Esophagus (tissue), 2 donors: ENCODE data around the gene TMC1. TPM values are rescaled to one million over a fixed set of nuclear protein-coding genes. Genes with fewer than 3 reads are reported as not detected.
"Not testable (repeated sequence)": the region's sequence is repeated elsewhere in the genome, so short reads cannot be mapped to it uniquely, and the experiment has no call there.

ENCODE experiments used
- H3K27ac ChIP-seq, 2 donors: one replicate each; pipeline ENCODE4 v1.5.1; 2013; ENCODE audit warnings: low read depth in 2 of 2, mild to moderate bottlenecking in 2 of 2, inconsistent platforms in 1 of 2, low read length in 1 of 2, moderate library complexity in 1 of 2
- H3K27me3 ChIP-seq, 2 donors: one replicate each; pipeline ENCODE4 v1.6.1; 2013; ENCODE audit warnings: low read length in 2 of 2, control low read depth in 1 of 2, mild to moderate bottlenecking in 1 of 2; ENCODE audit not compliant: insufficient read depth in 2 of 2, control insufficient read depth in 1 of 2
- H3K36me3 ChIP-seq, 2 donors: one replicate each; pipeline ENCODE4 v1.6.1; 2013; ENCODE audit warnings: low read length in 1 of 2; ENCODE audit not compliant: control insufficient read depth in 2 of 2, insufficient read depth in 2 of 2
- H3K4me1 ChIP-seq, 2 donors: one replicate each; pipeline ENCODE4 v1.6.1; 2013; ENCODE audit warnings: low read length in 1 of 2; ENCODE audit not compliant: control insufficient read depth in 2 of 2, insufficient read depth in 2 of 2
- H3K4me3 ChIP-seq, 2 donors: one replicate each; pipeline ENCODE4 v1.5.1; 2013; ENCODE audit warnings: low read length in 2 of 2, mild to moderate bottlenecking in 2 of 2, low read depth in 1 of 2, moderate library complexity in 1 of 2
- H3K9me3 ChIP-seq, 2 donors: one replicate each; pipeline ENCODE4 v1.6.1; 2013; ENCODE audit warnings: mild to moderate bottlenecking in 2 of 2, low read depth in 1 of 2, low read length in 1 of 2, moderate library complexity in 1 of 2; ENCODE audit not compliant: control insufficient read depth in 2 of 2, insufficient read depth in 1 of 2
- WGBS, 2 donors: extraction: QIAGEN DNeasy Blood & Tissue Kit; methylation state at CpG; one replicate each; pipeline ENCODE4 v1.1.7; 2013; 5-methylcytosine and 5-hydroxymethylcytosine counted together
- polyA plus RNA-seq, 2 donors: library from polyadenylated mRNA; stranded (reverse); fragments of 200-250 nt; gene quantifications; one replicate each; pipeline ENCODE4 v1.2.3, GENCODE V29; 2013
- donor health status: healthy with polysubstance abuse.
- donor health status: Bipolar disorder and iron deficiency.

TMC1 gene
- polyA plus RNA-seq, 2 donors: 6.1 to 10.3 TPM

DNA sequence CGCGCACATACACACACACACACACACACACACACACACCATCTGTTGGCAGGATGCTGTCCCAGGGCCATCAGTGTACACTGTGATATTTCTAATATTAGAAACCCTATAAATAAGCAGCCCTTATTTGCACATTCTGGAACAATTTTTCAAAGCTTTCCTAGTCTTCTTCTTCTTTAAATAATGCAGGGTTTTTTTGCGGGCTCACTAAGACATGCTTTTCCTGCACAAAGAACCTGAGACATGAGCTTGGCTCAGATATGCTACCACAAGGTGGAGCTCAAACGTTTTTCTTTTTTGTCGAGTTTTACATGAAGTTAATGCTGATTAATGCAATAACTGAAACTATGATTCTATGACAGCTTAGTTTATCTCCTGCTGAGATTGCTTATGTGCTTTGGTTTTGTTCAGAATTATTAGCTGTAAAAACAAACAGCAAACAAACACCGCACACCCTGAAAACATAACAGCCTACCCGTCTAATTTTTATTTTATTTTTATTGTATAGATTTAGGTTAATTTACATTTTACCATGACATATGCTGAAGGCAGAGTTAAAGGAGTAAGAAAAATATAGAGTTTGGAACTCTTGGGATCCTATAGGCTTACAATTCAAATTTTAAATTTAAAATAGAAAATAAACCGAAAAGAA, 335.7 kb downstream of the TMC1 start:
- Histone ChIP-seq H3K4me3 (no peak overlapping the region), H3K9me3 (no peaks in the 10 kb centered on the region), H3K27ac (no peak overlapping the region), H3K4me1 (no peaks in the 10 kb centered on the region), H3K27me3 (no peaks in the 10 kb centered on the region), H3K36me3 (no peaks in the 10 kb centered on the region)
- WGBS, 2 donors: 43 to 49% methylated on average over 8 of the region's 8 CpGs

GRCh38 chr9:72857624-72857996, 336.2 kb downstream of the TMC1 start:
- Histone ChIP-seq H3K9me3 (no peaks in the 10 kb centered on the region), H3K27me3 (no peaks in the 10 kb centered on the region), H3K36me3 (no peaks in the 10 kb centered on the region), H3K27ac (peak overlapping the region in 1 of 2 donors; percentile 26), H3K4me1 (no peaks in the 10 kb centered on the region), H3K4me3 (no peak overlapping the region)
- WGBS, 2 donors: 87% methylated on average over 2 of the region's 2 CpGs

- H3K27me3 ChIP-seq: no peaks in the 10 kb centered on the region
- H3K4me3 ChIP-seq: no peak overlapping the region
- H3K27ac ChIP-seq: peak overlapping the region in 1 of 2 donors; percentile 26
- 43 to 46% methylated on average over 5 of the region's 5 CpGs for WGBS, 2 donors
- H3K36me3 ChIP-seq: no peaks in the 10 kb centered on the region
- H3K9me3 ChIP-seq: no peaks in the 10 kb centered on the region
- H3K4me1 ChIP-seq: no peaks in the 10 kb centered on the region
Observed at GRCh38 chr9:72858089-72858912, 336.9 kb downstream of the TMC1 start.

GRCh38 chr9:72862788-72863187, 341.4 kb downstream of the TMC1 start:
- H3K36me3 ChIP-seq, H3K4me1 ChIP-seq, H3K4me3 ChIP-seq, H3K9me3 ChIP-seq, H3K27me3 ChIP-seq, H3K27ac ChIP-seq: not testable (repeated sequence)
- WGBS, 2 donors: 90 to 94% methylated on average over 7 of the region's 7 CpGs

- H3K36me3 ChIP-seq: no peaks in the 10 kb centered on the region
- WGBS, 2 donors: 50 to 63% methylated on average over 4 of the region's 4 CpGs
- no peaks in the 10 kb centered on the region for H3K27me3 ChIP-seq
- no peaks in the 10 kb centered on the region for H3K9me3 ChIP-seq
- H3K4me1 ChIP-seq: no peaks in the 10 kb centered on the region
- no peak overlapping the region for H3K4me3 ChIP-seq
- H3K27ac ChIP-seq: no peak overlapping the region
Observed at GRCh38 chr9:72863456-72864094, 342.2 kb downstream of the TMC1 start.

DNA sequence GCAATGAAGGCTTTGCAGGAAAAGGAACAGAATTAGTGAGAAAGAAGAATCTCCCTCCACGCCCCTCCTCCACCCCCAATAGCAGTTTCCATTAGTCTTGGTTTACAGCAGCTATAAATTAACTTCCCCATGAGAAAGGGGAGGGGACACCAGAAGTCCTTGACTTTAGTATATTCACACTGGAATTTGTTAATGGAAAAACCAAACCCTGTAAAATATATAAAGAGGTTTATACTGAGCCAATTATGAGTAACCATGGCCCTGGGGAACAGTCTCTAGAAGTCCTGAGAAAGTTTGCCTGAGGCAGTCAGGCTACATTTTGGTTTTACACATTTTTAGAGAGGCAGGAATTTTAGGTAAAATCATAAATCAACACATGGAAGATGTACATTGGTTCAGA, 342.9 kb downstream of the TMC1 start:
- H3K4me1 ChIP-seq: no peaks in the 10 kb centered on the region
- no peak overlapping the region for H3K27ac ChIP-seq
- H3K9me3 ChIP-seq: no peaks in the 10 kb centered on the region
- no peak overlapping the region for H3K4me3 ChIP-seq
- WGBS, 2 donors: 84 to 100% methylated on average over 1 of the region's 1 CpG
- no peaks in the 10 kb centered on the region for H3K27me3 ChIP-seq
- no peaks in the 10 kb centered on the region for H3K36me3 ChIP-seq

DNA sequence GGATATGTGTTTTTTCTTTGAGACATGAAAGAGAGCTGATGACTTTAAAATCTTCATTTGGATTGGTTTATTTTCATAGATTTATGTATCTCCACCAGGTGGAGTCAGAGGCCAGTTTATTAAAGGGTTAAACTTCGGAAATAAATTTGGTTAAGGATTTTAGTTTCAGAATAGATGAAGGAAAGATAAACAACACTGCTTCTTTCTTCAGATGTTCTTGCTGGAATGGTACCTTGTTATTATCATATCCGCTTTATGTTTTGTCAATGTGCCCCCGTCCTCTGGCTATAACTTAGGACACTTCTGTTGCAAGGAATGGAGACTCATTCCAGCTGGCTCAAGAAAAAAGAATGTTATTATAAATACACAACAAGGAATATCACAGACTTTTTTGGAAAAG, 350.3 kb downstream of the TMC1 start:
- no peaks in the 10 kb centered on the region for H3K4me1 ChIP-seq
- no peaks in the 10 kb centered on the region for H3K27me3 ChIP-seq
- no peaks in the 10 kb centered on the region for H3K36me3 ChIP-seq
- H3K27ac ChIP-seq: no peak overlapping the region
- H3K9me3 ChIP-seq: no peaks in the 10 kb centered on the region
- WGBS, 2 donors: 23 to 37% methylated on average over 3 of the region's 3 CpGs
- peak overlapping the region in 1 of 2 donors; percentile 7 for H3K4me3 ChIP-seq

DNA sequence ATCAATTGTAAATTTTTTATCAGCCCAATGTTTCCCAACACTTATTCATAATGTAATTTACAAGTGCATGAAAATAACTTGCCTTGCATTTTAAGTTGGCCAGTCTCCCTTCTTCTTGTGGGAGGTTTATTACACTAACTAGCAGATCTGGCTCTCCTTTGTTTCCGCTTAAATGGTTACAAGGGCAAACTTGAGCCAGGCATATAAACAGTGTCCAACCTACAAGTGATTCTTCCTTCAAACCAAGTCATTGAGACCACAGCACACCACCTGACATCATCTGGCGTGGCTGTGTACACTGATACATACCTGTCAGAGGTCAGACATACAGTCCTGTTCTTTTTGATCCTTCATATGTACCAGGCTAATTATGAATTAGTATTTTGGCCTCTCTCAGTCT, 351.3 kb downstream of the TMC1 start:
- H3K4me1 ChIP-seq: no peaks in the 10 kb centered on the region
- H3K36me3 ChIP-seq: no peaks in the 10 kb centered on the region
- no peak overlapping the region for H3K4me3 ChIP-seq
- no peaks in the 10 kb centered on the region for H3K27me3 ChIP-seq
- no peaks in the 10 kb centered on the region for H3K9me3 ChIP-seq
- 70 to 75% methylated on average over 2 of the region's 2 CpGs for WGBS, 2 donors
- H3K27ac ChIP-seq: no peak overlapping the region

DNA sequence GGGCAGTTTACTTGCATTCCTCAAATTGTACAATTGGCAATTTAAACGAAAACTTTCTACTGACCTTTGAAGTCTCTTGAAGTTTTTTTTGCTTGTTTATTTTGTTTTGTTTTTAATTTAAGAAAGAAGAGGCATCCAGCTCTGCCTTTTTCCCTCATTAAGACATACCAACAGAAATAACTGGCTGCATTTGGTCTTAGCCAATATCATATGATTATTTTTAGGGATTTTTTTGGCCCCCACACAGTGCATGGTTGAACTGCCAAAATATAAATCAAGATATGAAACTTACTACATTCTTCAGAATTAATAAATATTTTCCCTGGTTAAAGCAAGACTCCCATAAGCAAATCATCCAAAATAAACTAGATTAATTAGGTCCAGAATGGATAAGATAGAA, 352.0 kb downstream of the TMC1 start:
- H3K27me3 ChIP-seq: no peaks in the 10 kb centered on the region
- no peak overlapping the region for H3K27ac ChIP-seq
- no peaks in the 10 kb centered on the region for H3K9me3 ChIP-seq
- WGBS, 2 donors: 51 to 54% methylated on average over 1 of the region's 1 CpG
- no peak overlapping the region for H3K4me3 ChIP-seq
- H3K36me3 ChIP-seq: no peaks in the 10 kb centered on the region
- no peaks in the 10 kb centered on the region for H3K4me1 ChIP-seq
